ENCODE data around the gene FHIT.

FHIT gene

GRCh38 chr3:59774000-59774399 is 1477.3 kb downstream of the FHIT start:
- DNase-seq = no peak

DNA sequence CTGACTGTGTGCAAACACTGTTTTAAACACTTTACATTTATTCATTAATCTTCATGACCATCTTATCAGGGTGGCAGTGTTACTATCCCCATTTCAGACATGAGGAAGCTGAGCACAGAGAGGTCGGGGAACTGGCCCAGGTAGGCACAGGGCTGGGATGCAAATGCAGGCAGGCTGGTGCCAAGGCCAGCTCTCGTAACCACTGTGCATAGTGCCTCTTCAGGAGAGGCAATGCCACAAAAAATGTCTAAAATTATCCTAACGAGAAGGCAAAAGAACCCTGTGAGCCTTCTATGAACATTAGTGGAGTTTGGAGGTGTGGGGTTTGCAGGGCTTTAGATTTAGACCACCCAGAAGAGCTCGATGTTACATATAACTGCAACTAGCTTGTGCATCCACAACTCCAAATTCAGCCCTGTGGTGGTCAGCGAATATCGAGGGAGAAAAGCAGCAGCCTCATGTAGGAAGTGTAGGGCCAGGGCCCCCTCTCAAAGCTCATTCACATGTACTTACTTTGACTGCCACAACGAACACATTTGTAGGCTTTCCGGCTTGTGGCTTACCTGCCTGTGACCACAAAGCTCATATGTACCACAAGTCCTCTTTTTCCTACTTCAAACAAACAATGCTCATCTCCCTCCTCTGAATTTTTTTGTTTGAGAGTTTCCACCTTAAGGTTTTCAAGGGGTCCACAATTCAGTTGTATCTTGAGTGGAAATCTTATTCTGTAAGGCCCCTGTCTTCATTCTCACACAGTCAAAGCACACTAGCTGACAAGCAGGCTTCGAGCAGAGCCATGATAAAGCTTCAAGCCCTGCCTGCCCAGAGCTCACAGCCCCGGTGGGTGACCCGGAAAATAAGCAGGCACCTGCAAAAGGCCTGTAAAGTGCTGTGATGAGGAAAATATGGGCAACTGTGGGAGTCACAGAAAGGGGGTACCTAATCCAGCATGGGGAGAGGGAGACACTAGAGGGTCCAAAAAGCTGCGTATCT is 1478.5 kb downstream of the FHIT start:
- peak; percentile 12 for DNase-seq

- DNase-seq = no peak
Measured at GRCh38 chr3:59771768-59772181, 1479.5 kb downstream of the FHIT start.

DNA sequence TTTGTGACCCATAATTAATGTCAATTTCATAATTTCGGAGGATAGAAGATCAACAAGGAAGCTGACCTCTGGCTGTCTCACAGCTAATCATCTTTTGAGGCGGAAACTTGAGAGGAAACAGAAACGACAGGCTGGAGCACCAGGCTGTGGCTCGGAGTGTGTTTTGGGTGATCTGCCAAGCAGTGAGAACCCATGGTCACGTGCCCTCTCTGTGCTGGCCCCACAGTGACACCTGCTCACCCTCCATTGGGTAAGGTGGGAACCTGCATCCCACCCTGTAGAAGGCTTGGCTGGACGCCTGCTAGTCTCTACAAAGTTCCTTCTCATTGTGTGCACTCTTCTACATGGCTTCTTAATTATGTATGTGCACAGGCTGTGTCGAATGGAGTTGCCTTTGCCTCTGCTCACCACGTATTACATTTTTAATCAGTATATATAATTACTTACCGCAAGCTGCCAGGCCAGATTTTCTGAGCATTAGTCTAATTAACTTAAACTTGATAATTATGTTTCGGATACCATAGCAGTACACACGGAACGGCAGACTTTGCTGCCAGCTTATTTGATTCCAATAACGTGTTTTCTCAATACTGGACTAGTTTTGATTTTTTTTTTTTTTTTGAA is 1482.0 kb downstream of the FHIT start:
- no peak for DNase-seq

DNA sequence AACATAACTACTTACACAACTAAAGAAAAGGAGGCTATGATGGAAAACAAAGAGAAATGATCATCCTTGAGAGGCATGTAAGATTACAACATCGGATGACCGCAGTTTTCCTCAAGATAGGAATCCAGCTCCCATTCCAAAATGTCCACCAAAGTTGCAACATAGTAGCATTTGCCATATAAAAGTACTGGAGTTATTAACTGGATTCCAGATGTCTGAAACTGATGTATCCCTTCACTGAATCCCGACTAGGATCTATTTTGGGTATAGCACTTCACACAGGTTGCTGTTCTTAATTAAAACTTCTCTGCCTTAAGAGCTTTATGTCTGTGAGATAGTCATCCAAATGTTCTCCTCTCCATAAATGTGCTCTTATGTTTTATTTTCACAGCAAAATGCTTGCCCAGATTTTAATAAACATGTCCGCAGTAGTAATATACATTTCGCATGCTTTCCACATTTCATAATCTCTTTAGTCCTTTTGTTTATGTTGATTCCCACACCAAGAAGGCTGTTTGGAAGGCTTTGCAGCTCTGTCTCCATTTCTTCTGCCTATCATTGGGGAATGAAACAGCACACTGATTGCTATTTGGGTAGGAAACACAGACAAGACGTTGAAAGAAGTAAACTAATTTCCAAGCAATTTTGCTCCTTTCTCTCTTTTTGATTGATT is 1484.9 kb downstream of the FHIT start:
- no peak for DNase-seq

DNA sequence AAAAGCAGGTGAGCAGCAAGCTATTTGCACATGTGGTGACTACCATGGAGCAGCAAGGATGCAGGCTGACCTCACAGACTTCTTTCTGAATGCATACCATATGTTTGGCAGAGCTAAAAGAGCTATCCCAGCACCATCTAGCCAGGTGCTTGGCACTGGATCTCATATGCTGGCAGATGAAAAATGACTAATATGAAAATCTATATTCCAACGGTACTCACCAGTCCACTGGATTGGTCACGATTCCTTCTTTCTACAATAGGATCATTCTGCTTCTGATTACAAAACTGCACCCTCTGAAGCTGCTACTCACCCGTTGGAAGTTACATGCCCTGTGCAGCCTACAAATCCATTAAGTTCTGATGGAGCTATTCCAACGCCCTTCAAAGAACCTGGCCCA is 1487.1 kb downstream of the FHIT start:
- DNase-seq = no peak

DNA sequence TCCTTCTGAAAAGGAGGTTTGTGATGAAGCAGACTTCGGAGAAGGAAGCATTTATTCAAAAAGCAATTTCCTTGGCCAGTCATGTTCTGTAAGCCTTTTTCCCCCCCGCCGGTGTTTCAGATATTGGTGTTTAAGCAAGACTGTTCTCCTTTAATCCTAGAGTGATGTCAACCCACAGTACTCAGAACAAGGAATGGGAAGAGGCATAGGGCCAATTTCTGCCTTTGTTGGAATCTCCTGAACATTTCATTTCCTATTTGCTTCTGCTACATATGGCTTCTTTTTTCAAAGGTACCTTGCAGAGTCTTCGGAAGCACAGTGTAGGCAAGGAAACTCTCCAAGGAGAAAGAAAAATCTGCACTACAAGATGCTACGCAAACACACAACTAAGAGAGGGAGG is 1488.3 kb downstream of the FHIT start:
- DNase-seq = no peak

GRCh38 chr3:59759298-59760031 is 1491.8 kb downstream of the FHIT start:
- no peak for DNase-seq

DNA sequence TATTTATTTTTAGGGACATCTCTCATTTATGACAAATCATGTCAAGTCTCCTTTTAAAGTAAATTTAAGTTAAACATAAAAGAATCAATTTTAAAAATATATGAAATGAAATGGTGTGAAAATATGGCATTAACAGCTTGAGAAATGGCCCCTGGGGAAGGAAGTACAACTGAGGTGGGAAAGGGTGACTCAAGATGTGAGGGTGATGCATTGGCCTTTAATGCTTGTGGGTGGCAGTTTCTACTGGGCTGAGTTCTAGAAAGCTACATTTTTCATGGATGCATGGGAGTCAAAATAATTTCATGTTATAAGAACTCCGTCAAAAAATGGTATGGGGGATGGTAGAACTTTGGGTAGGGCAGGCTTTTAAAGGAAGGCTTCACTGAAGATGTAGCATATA is 1492.6 kb downstream of the FHIT start:
- no peak for DNase-seq

DNA sequence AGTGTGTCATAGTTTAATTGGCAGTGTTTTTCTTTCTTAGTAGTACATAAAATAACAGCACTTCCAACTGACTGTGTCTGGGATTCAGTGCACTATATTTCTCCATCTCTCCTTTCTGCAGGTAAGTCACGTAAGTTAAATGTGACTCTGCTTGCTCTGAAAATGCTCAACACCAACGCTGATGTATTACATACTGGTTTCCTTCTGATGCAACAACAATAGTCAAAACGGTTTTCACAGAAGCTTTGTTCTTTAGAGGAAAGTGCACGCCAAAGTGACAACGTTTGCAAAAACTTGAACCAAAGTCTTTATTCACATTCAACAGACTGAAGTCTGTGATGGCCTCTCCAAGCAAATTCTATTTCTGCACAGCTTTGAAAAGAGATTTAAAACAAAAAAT is 1494.3 kb downstream of the FHIT start:
- DNase-seq = no peak

DNA sequence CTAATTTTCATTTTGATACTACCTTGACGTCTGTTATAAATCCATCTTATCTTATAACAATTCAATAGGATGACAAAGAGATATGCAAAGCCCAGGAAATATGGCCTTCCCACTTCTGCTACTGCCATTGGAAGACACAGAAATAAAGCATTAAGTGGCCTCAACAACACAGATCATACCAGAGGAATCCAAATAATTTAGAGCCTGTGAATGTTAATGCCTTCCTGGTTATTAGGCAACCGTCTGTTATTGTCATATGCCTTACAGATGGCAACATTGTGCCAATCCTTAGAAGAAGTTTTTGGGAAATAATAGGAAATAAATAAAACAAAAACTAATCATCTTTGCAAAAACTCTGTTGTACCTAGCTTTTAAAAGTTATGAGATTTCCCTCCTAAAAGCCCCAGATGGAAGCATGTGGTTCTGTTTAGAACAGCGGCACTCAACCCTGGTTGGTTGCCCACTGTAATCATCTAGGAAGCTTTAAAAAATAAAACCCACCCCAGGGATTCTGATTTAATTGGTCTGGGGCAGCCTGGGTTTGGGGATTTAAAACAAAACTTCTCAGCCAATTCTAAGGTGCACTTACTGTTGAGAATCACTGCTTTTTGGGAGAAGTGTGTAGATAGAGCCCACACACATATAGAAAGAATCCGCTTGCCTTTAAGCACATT is 1496.7 kb downstream of the FHIT start:
- DNase-seq = no peak

DNA sequence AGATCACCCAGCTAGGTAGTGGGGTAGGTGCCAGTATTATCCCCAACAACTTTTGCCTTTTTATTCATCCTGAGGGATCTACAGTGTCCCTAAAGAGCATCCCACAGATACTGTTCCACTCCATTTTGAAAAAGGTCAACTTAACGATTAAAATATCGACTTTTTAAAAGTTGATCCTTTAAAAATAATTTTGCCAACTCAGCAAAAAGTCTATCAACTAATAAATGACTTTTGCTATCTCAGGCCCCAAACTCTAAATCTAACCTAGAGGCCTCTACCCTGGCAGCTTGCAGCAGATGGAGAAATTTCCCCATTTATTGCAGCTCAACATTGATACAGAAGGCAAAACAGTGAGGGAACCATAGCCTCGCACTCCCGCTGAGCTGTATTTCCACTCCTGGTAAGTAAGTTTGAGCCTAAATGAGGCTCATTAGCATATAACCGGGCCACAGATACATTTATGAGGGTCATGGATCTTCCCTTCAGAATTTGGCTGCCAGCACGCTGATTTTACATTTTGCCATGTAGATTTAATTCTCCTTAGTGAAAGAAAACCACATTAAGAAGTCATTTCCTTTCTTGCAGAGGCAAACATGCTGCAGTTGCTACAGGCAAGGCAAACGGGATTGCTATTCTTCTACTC is 1497.3 kb downstream of the FHIT start:
- DNase-seq = no peak

DNA sequence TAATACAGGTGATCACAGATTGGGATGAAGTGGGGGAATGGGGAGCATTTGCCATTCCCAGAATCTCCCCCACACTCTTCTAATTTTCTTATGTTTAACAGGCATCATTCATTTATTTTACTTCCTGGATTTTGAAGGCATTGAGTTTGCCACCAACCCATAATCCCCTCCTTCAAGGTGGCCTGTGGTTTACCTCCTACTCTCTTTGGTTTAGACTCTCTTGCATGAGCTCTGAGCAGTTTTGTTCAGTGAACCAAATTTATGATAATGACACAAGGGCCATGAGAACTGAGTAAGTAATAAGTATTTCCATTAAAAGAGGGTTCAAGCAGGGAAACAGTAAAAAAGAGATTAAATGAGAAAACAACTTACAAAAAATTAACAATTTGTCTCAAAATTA is 1498.3 kb downstream of the FHIT start:
- DNase-seq = no peak

DNA sequence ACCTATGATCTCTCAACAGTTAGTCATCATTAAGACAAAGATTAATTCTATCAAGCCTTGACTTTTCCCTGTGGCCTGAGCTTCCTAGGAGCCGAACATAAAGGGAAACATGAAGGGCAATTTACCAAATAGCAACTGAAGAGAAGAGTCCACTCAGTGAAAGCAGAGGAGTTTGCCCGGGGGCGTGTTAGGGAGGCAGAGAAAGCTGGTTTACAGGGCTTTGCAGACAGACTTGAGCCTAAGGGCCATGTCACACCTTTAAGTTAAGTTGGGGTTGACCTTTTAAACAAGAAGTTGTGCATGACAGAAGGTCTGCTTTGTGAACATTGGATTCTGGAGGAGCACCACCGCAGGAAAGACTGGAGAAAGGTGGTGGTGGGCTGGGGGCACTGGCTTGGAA is 1499.6 kb downstream of the FHIT start:
- no peak for DNase-seq

DNA sequence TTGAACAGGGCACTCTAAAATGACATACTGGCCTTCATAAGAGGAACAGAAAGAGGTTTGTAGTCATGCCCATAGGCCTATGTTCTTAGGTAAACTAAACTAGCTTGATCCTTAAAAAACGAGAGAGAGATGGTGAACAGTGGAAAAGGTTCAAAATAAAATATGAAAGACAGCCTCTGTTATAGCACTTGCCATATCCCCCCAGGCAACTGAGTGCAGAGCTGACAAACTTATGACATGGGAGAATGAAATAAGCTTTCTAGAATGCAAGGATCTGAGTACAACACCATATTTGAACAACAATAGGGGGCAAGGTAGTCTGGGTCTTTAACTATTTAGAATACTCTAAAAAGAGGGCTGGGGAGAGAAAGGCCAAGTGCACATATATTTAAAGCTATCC is 1500.9 kb downstream of the FHIT start:
- no peak for DNase-seq

DNA sequence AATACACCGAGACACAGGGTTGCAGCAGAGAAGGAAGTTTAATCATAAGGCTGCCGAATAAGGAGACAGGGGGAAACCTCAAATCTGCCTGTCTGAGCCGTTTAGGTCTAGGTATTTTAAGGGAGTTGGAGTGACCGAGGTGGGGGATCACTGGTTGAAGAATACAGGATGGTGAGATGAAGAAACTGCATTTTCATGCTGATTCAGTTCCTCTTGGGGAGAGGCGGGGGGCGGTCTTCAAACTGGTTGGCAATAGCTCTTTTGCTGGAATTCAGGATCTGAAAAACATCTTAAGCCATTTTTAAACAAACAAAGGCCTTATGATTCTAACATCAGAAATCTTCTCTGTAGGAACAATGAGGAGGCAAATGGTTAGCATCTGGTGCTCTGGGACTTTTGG is 1502.0 kb downstream of the FHIT start:
- no peak for DNase-seq

- DNase-seq = no peak
Measured at GRCh38 chr3:59746585-59746984, 1504.7 kb downstream of the FHIT start.

DNA sequence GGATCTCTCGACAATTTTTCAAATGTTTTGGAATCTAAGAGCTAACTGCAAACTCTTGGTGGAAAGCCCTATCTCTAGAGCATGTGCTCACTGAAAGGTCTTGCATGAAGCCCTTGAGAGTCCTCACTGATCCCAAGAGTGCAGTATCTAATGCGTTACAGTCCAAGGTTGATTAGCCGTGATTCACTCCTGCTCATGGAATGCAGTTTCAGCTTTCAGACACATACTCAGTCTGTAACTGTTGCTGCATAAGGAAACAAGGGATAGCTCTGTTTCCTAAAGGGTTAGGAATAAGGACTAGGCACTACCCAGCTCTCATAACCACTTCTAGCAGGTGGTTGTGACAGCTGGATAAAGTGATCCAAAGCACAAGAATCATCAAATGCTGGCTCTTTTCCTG is 1514.0 kb downstream of the FHIT start:
- no peak for DNase-seq

GRCh38 chr3:59734061-59734460 is 1517.2 kb downstream of the FHIT start:
- DNase-seq = no peak

DNA sequence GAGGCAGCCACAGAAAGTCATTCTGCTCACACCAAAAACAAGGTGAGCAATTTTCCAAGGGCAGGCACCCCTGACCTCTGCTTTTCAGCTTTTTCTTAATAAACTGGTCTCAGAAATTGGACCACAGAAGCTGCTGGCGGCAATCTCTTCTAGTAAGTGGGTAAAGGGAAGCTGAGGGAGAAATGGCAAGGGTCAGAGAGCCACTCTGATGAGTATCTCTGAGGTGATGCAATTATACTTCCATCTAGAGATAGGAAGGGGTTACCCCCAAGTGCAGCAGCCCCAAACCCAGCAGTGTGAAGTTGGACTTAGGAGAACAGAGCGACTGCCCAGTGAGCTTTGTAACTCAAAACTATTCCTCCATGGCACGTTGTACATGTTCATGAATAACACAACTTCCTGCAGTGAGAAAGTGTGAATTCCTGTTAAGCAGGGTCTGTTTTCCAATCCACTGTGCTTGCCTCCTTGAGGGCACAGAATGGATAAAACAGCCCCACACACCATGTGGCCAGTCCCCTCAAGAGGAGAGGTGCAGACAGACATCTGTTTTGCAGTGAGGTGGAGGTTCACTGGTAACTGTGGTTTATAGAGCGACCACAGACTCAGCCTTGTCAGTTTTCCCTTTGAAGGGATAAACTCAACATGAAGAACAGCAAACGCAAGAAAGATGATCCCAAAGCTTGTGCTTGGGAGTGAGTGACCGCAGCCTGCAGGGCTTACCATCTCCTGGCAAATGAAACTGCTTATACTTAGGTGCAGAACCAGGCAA is 1518.0 kb downstream of the FHIT start:
- DNase-seq = no peak

- no peak for DNase-seq
Measured at GRCh38 chr3:59731943-59732342, 1519.3 kb downstream of the FHIT start.

Measured in effector CD8-positive, alpha-beta T cell (primary cell).